Glutamatergic neuron (in vitro differentiated cells): Measurements from ENCODE around the gene DHRS3. TPM values are rescaled to one million over a fixed set of nuclear protein-coding genes. Genes with fewer than 3 reads are reported as not detected.

ENCODE experiments used
- DNase-seq: peaks from one replicate; pipeline ENCODE4 v3.0.0; 2022
- H3K27ac Mint-ChIP-seq: one replicate; pipeline ENCODE4 v1.8.0; 2020; ENCODE audit warnings: mild to moderate bottlenecking, mixed read lengths, inconsistent platforms; ENCODE audit not compliant: unreplicated experiment
- H3K27me3 Mint-ChIP-seq: one replicate; pipeline ENCODE4 v1.8.0; 2020; ENCODE audit warnings: mild to moderate bottlenecking, moderate library complexity, mixed read lengths, inconsistent platforms; ENCODE audit not compliant: unreplicated experiment
- H3K36me3 Mint-ChIP-seq: one replicate; pipeline ENCODE4 v1.8.0; 2020; ENCODE audit warnings: mild to moderate bottlenecking, mixed read lengths, inconsistent platforms; ENCODE audit not compliant: unreplicated experiment
- H3K4me1 Mint-ChIP-seq: one replicate; pipeline ENCODE4 v1.8.0; 2020; ENCODE audit warnings: mild to moderate bottlenecking, low read depth, mixed read lengths, inconsistent platforms; ENCODE audit not compliant: unreplicated experiment
- H3K4me3 Mint-ChIP-seq: one replicate; pipeline ENCODE4 v1.8.0; 2020; ENCODE audit warnings: mild to moderate bottlenecking, mixed read lengths, inconsistent platforms; ENCODE audit not compliant: unreplicated experiment
- H3K9me3 Mint-ChIP-seq: one replicate; pipeline ENCODE4 v1.8.0; 2020; ENCODE audit warnings: mild to moderate bottlenecking, moderate library complexity, mixed read lengths, inconsistent platforms; ENCODE audit not compliant: unreplicated experiment
- CTCF ChIP-seq: fragments of 200-600 bp; sonication (generic); IDR thresholded peaks from one replicate; pipeline ENCODE4 v1.5.0; 2021; ENCODE audit not compliant: partially characterized antibody, unreplicated experiment
- total RNA-seq: library from RNA; stranded (reverse); fragmentation: NEBNext Ultra II Directional; extraction: Animal tissue kit (Norgen Biotek cat#: 25700); gene quantifications from one replicate; pipeline ENCODE4 v1.2.1, GENCODE V29; 2021; ENCODE audit not compliant: unreplicated experiment

DHRS3 gene
- total RNA-seq, 1 donor from 2014 or later = not detected

GRCh38 chr1:12583484-12583883 lies 34.5 kb downstream of the DHRS3 start:
- peaks cover 1% of the 10 kb centered on the region for H3K9me3 Mint-ChIP-seq
- no peaks in the 10 kb centered on the region for H3K36me3 Mint-ChIP-seq
- H3K4me3 Mint-ChIP-seq = no peak overlapping the region
- no peak for DNase-seq
- no peak for TF ChIP-seq CTCF
- peaks cover 8% of the 10 kb centered on the region for H3K27me3 Mint-ChIP-seq
- H3K27ac Mint-ChIP-seq = no peak overlapping the region
- H3K4me1 Mint-ChIP-seq = no peaks in the 10 kb centered on the region

- no peaks in the 10 kb centered on the region for H3K36me3 Mint-ChIP-seq
- H3K27ac Mint-ChIP-seq = no peak overlapping the region
Observed at GRCh38 chr1:12582649-12583048, 35.4 kb downstream of the DHRS3 start.

GRCh38 chr1:12581179-12581578 lies 36.8 kb downstream of the DHRS3 start:
- no peak overlapping the region for H3K27ac Mint-ChIP-seq
- DNase-seq = no peak
- H3K4me1 Mint-ChIP-seq = no peaks in the 10 kb centered on the region
- H3K36me3 Mint-ChIP-seq = no peaks in the 10 kb centered on the region
- H3K9me3 Mint-ChIP-seq = no peaks in the 10 kb centered on the region
- H3K4me3 Mint-ChIP-seq = no peak overlapping the region
- H3K27me3 Mint-ChIP-seq = peaks cover 4% of the 10 kb centered on the region
- no peak for TF ChIP-seq CTCF

More at GRCh38 chr1:12582649-12583048, 35.4 kb downstream of the DHRS3 start:
- H3K27me3 Mint-ChIP-seq = peaks cover 8% of the 10 kb centered on the region
- H3K4me3 Mint-ChIP-seq = no peak overlapping the region
- H3K9me3 Mint-ChIP-seq = peaks cover 1% of the 10 kb centered on the region
- no peak for TF ChIP-seq CTCF
- DNase-seq = no peak
- H3K4me1 Mint-ChIP-seq = no peaks in the 10 kb centered on the region

- Mint-ChIP-seq H3K9me3 (no peaks in the 10 kb centered on the region), H3K36me3 (no peaks in the 10 kb centered on the region), H3K27ac (no peak overlapping the region), H3K4me3 (no peak overlapping the region), H3K4me1 (no peaks in the 10 kb centered on the region), H3K27me3 (peaks cover 1% of the 10 kb centered on the region)
- TF ChIP-seq CTCF = no peak
- DNase-seq = no peak
Observed at GRCh38 chr1:12580054-12580887, 37.7 kb downstream of the DHRS3 start.

- Mint-ChIP-seq H3K27ac (no peak overlapping the region), H3K27me3 (peaks cover under 1% of the 10 kb centered on the region), H3K36me3 (no peaks in the 10 kb centered on the region), H3K4me3 (no peak overlapping the region), H3K9me3 (no peaks in the 10 kb centered on the region), H3K4me1 (no peaks in the 10 kb centered on the region)
- DNase-seq = no peak
- no peak for TF ChIP-seq CTCF
Observed at GRCh38 chr1:12578860-12579422, 39.1 kb downstream of the DHRS3 start.
